ENCODE data around the gene ZNF827. TPM values are rescaled to one million over a fixed set of nuclear protein-coding genes. Genes with fewer than 3 reads are reported as not detected.
A peak's percentile ranks its signal among the peaks of the same experiment; 100 is the strongest.

The ZNF827 gene
- total RNA-seq, 1 donor, result 9.1 TPM

- H3K4me3 ChIP-seq (ENCODE audit: low read depth, low read length), result no peak overlapping the region
- no peak for TF ChIP-seq CTCF (IDR thresholded peaks at IDR 0.05; ENCODE audit: insufficient read depth, low read depth, low read length)
- peak; percentile 37 for DNase-seq (ENCODE audit: low read depth)
Observed at GRCh38 chr4:145939856-145940255, 1.2 kb upstream of the ZNF827 start.

- H3K4me3 ChIP-seq (ENCODE audit: low read depth, low read length), result peak overlapping the region; percentile 80
- no peak for TF ChIP-seq CTCF (IDR thresholded peaks at IDR 0.05; ENCODE audit: insufficient read depth, low read depth, low read length)
- DNase-seq (ENCODE audit: low read depth), result no peak
Observed at GRCh38 chr4:145939441-145939750, 773 bp upstream of the ZNF827 start.

GRCh38 chr4:145937971-145938611 is 532 bp downstream of the ZNF827 start:
- TF ChIP-seq CTCF (IDR thresholded peaks at IDR 0.05; ENCODE audit: insufficient read depth, low read depth, low read length), result no peak
- peak overlapping the region; percentile 80 for H3K4me3 ChIP-seq (ENCODE audit: low read depth, low read length)
- no peak for DNase-seq (ENCODE audit: low read depth)

DNA sequence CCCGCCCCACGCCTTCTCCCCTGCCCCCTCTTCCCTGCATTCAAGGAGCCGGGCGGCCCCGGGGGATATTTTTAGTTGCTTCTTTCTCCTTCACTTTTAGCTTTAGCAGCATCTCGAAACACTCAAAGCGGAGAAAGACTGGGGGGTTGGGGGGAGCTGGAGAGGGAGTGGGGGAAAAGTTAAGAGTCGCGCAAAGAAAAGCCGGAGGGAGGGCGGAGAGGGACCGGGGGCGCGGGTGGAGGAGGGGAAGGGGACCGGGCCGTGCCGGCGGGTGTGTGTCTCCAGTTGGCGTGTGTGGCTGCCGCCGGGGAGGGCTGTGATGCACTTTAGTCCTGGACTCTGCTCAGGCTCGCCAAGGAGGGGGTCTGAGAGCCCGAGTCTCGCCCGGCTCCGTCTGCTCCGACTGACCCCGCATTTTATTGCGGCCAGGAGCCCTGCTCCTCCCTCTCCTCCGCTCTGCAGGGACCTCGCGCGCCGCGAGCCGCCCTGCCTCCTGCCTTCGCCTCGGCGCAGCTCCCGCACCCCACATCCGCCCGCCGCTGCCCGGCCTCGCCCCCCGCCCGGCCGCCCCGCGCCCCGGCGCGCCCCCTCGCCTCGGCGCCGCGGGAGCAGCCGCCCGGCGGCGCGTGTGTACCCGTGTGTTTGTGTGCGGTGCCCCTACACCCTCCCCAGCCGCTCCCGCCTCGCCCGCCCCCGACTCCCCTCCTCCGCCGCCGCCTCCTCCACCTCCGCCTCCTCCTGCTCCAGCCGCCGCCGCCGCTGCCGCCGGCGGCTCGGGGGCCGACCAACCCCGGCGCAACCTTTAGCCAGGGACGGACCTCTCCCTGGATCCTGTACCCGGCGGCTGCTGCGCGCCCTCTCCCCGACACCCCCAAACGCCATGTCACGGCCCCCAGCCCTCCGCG is 1.4 kb downstream of the ZNF827 start:
- H3K4me3 ChIP-seq (ENCODE audit: low read depth, low read length), result peak overlapping the region; percentile 80
- no peak for TF ChIP-seq CTCF (IDR thresholded peaks at IDR 0.05; ENCODE audit: insufficient read depth, low read depth, low read length)
- peak; percentile 61 for DNase-seq (ENCODE audit: low read depth)

DNA sequence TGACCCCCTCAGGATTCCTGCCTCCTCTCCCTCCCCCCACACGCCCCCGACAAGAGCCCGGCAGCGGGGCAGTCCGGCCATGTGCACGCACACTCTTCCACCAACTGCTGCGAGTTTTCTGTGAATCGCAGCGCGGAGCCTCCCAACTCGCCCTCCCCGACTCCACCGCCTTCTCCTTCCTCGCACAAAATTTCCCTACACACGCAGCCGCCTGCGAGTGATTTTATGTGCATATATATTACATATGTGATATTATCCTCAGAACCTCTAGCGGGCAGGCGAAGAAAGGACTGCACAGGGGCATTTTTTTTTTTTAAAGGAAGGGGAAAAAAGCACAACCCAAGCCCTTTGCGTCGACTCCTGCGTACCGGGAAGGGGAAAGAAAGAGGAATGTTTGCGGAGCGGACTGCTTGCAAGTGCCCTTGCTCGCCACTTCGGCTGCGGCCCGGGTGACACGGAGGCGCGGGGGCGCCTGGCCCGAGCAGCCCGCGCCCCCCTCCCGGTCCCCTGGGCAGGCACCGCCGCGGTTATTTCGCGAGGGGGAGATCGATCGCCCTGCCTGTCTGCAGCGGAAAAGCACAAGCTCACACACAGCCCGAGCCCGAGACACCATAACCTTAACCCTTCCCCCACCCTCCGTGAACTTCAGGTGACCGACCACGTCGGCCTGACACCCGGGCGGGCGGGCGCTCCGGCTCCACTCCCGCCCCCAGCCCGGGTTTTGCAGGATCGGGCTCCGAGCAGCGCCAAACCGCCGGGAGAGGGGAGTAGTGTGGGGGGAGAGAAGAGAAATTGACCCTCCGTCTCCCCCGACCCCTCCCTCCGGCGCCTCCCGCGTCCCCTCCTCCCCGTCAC is 2.3 kb downstream of the ZNF827 start:
- H3K4me3 ChIP-seq (ENCODE audit: low read depth, low read length), result peak overlapping the region; percentile 80
- DNase-seq (ENCODE audit: low read depth), result peak; percentile 68
- peak; percentile 28 for TF ChIP-seq CTCF (IDR thresholded peaks at IDR 0.05; ENCODE audit: insufficient read depth, low read depth, low read length)

- H3K4me3 ChIP-seq (ENCODE audit: low read depth, low read length), result peak overlapping the region; percentile 80
- DNase-seq (ENCODE audit: low read depth), result peak; percentile 44
- TF ChIP-seq CTCF (IDR thresholded peaks at IDR 0.05; ENCODE audit: insufficient read depth, low read depth, low read length), result no peak
Observed at GRCh38 chr4:145935253-145936141, 3.1 kb downstream of the ZNF827 start.
